Gastrocnemius medialis (tissue), 4 donors: ENCODE measurements around the gene OVAAL. TPM values are rescaled to one million over a fixed set of nuclear protein-coding genes. Genes with fewer than 3 reads are reported as not detected.

Experiments used
- ATAC-seq, 2 donors: fragments of 150-250 bp; one replicate each; pipeline ENCODE4 v1.9.1; 2016
- DNase-seq, 2 donors: peaks; one replicate each; pipeline ENCODE4 v3.0.0-alpha.2; 2019
- H3K27ac ChIP-seq, 4 donors: fragments of 200-600 bp; sonication (generic); 1 replicate in 1 of 4; 2 replicates in 3 of 4; pipeline ENCODE4 v1.5.1; 2016 to 2018; ENCODE audit warnings: mild to moderate bottlenecking in 2 of 4, moderate library complexity in 1 of 4
- H3K27me3 ChIP-seq, 3 donors: fragments of 200-600 bp; sonication (generic) in 2 of 3; 1 replicate in 1 of 3; 2 replicates in 2 of 3; pipeline versions ENCODE4 v1.5.1 to v1.6.0; 2016 to 2019; ENCODE audit warnings: mild to moderate bottlenecking in 1 of 3, moderate library complexity in 1 of 3
- H3K36me3 ChIP-seq, 2 donors: fragments of 200-600 bp; sonication (generic) in 1 of 2; one replicate each; pipeline ENCODE4 v1.5.1; 2017 to 2018
- H3K4me1 ChIP-seq, 2 donors: fragments of 200-600 bp; sonication (generic) in 1 of 2; one replicate each; pipeline ENCODE4 v1.5.1; 2016 to 2017; ENCODE audit warnings: mild to moderate bottlenecking in 2 of 2
- H3K4me3 ChIP-seq, 4 donors: fragments of 200-600 bp; sonication (generic) in 3 of 4; 1 replicate in 1 of 4; 2 replicates in 3 of 4; pipeline ENCODE4 v1.5.1; 2016 to 2019; ENCODE audit warnings: mild to moderate bottlenecking in 2 of 4
- H3K9me3 ChIP-seq, 3 donors: fragments of 200-600 bp; sonication (generic) in 2 of 3; 1 replicate in 1 of 3; 2 replicates in 2 of 3; pipeline ENCODE4 v1.5.1; 2016 to 2019
- CTCF ChIP-seq, 5 experiments: fragments of 450-650 bp in 3 of 5; fragments of 200-600 bp in 2 of 5; sonication (generic) in 2 of 5; IDR thresholded peaks in 4 of 5; conservative IDR thresholded peaks in 1 of 5; 1 replicate in 4 of 5; 2 replicates in 1 of 5; pipeline ENCODE4 v1.5.1; 2016 to 2019; ENCODE audit warnings: antibody characterized with exemption in 5 of 5, mild to moderate bottlenecking in 3 of 5, moderate library complexity in 3 of 5
- POLR2A ChIP-seq, 2 donors: fragments of 450-650 bp; IDR thresholded peaks; one replicate each; pipeline ENCODE4 v1.6.1; 2017; ENCODE audit warnings: antibody characterized with exemption in 2 of 2, mild to moderate bottlenecking in 2 of 2, moderate library complexity in 2 of 2
- in situ Hi-C, 4 donors: fragments of 200-750 bp; cut with MboI; loops; one replicate each; pipeline versions ENCODE4 v1.15.0 to v1.8.0; 2017; ENCODE audit warnings: low sequenced_read_pairs in 4 of 4
- intact Hi-C: fragments of 100-400 bp; cut with DNase I; formaldehyde crosslinking; loops from one replicate; pipeline ENCODE4 v1.15.1; 2023; ENCODE audit warnings: low total_unique reads
- total RNA-seq, 4 donors: library from RNA; depleted of rRNA; stranded (reverse); fragments of >200 nt; gene quantifications; one replicate each; pipeline versions ENCODE4 v1.1.0 to v1.2.3, GENCODE V29; 2016

The OVAAL gene
- total RNA-seq, 4 donors from 2014 or later = not detected

- no peaks in the 10 kb centered on the region for H3K36me3 ChIP-seq
- H3K4me1 ChIP-seq = no peaks in the 10 kb centered on the region
- DNase-seq (no peak), ATAC-seq (no peak)
- no peak overlapping the region for H3K27ac ChIP-seq
- intact Hi-C loops (no loop called here), in situ Hi-C loops (no loop called here)
- no peak overlapping the region for H3K4me3 ChIP-seq
- TF ChIP-seq POLR2A (IDR thresholded peaks at IDR 0.05) = no peak
- no peak for TF ChIP-seq CTCF (IDR thresholded peaks at IDR 0.05 in 4 of 5, conservative IDR thresholded peaks at IDR 0.05 in 1 of 5)
- no peaks in the 10 kb centered on the region for H3K9me3 ChIP-seq
- no peaks in the 10 kb centered on the region for H3K27me3 ChIP-seq
These were observed 14.0 kb downstream of the OVAAL start for GRCh38 chr1:180572760-180573159.

- intact Hi-C loops = no loop called here
- Histone ChIP-seq H3K27ac (no peak overlapping the region), H3K36me3 (no peaks in the 10 kb centered on the region), H3K4me3 (no peak overlapping the region), H3K4me1 (no peaks in the 10 kb centered on the region), H3K27me3 (no peaks in the 10 kb centered on the region), H3K9me3 (no peaks in the 10 kb centered on the region)
- TF ChIP-seq CTCF (IDR thresholded peaks at IDR 0.05 in 4 of 5, conservative IDR thresholded peaks at IDR 0.05 in 1 of 5) (no peak), POLR2A (IDR thresholded peaks at IDR 0.05) (no peak)
- DNase-seq (no peak), ATAC-seq (no peak)
- in situ Hi-C loops = no loop called here
These were observed 15.4 kb downstream of the OVAAL start for GRCh38 chr1:180574031-180574713.

GRCh38 chr1:180577361-180577760 lies 18.6 kb downstream of the OVAAL start:
- H3K36me3 ChIP-seq = no peaks in the 10 kb centered on the region
- DNase-seq (no peak), ATAC-seq (no peak)
- H3K9me3 ChIP-seq = no peaks in the 10 kb centered on the region
- H3K4me3 ChIP-seq = no peak overlapping the region
- TF ChIP-seq CTCF (IDR thresholded peaks at IDR 0.05 in 4 of 5, conservative IDR thresholded peaks at IDR 0.05 in 1 of 5) = no peak
- no peak for TF ChIP-seq POLR2A (IDR thresholded peaks at IDR 0.05)
- in situ Hi-C loops (no loop called here), intact Hi-C loops (no loop called here)
- no peak overlapping the region for H3K27ac ChIP-seq
- no peaks in the 10 kb centered on the region for H3K4me1 ChIP-seq
- no peaks in the 10 kb centered on the region for H3K27me3 ChIP-seq

DNA sequence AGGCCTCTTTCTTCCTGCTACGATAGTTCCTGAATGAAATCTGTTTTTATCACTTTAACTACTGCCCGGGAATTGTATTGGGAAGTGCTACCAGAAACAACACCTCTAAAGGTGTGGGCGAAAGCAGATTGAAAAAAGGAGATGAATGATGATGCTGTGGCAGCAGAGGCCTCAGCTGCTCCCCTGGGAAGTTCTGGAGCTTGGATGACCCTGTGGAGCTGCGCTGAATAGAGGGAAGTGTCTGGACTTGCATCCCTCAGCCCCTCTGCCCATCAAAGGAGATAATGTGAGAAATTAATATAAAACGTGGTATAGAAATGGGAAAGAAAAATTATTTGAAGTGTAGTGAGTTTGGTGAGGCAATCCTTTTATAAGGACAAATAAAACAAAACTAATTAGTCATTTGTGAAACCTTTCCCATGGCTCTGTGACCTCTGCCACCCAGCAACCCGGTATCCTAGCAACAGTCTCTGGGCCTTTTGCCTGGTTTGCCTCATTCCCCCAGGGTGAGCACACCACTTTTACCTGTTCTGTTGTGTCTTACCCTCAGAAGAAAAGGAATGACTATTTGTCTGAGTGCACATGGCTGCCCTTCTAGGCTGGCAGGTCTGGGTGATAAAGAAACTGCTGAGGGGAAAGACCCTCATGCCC lies 21.3 kb downstream of the OVAAL start:
- intact Hi-C loops = no loop called here
- Histone ChIP-seq H3K4me3 (no peak overlapping the region), H3K27ac (no peak overlapping the region), H3K27me3 (no peaks in the 10 kb centered on the region), H3K4me1 (no peaks in the 10 kb centered on the region), H3K9me3 (no peaks in the 10 kb centered on the region), H3K36me3 (no peaks in the 10 kb centered on the region)
- DNase-seq (no peak), ATAC-seq (no peak)
- in situ Hi-C loops = no loop called here
- TF ChIP-seq CTCF (IDR thresholded peaks at IDR 0.05 in 4 of 5, conservative IDR thresholded peaks at IDR 0.05 in 1 of 5) (no peak), POLR2A (IDR thresholded peaks at IDR 0.05) (no peak)
